HG02970 (cell line): ENCODE results near the gene GNB1L.

ENCODE experiments used
- ATAC-seq: cut with Tn5 transposase; IDR thresholded peaks from one replicate; pipeline ENCODE4 v1.9.1; 2021; ENCODE audit warnings: mild to moderate bottlenecking, moderate library complexity, moderate number of reproducible peaks; ENCODE audit not compliant: unreplicated experiment, low FRiP score

The GNB1L gene

GRCh38 chr22:19826619-19826950 lies 28.1 kb downstream of the GNB1L start:
- no peak for ATAC-seq

DNA sequence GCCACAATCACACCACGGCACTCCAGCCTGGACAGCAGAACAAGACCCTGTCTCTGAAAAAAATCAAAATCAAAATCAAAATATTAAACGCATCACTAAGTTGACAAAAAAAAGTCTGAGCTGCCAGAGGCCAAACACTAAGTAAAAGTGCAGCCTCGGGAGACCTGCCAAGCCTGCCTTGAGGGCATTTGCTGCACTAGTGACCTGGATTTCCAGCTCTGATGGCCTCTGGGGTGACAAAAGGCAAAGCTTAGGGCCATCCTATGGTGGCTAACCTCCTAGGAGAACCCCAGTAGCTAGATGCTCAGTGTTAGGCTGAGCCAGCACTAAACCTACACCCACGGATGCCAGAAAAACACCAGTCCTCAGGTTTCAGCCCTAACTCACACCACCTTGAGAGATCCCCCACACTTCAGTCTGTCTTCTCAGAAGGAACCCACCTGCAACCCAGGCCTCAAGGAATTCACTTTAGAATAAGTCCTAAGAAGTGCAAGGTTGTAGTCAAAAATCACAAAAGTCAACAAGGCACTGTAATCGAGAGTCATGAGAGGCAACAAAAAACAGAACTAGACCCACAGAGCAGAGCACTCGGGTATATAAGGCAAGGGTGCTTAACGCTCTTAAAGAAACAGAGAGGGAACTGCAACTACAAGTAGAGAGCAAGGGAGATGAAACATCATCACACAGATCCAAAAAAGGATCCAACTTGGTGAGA lies 28.6 kb downstream of the GNB1L start:
- no peak for ATAC-seq

DNA sequence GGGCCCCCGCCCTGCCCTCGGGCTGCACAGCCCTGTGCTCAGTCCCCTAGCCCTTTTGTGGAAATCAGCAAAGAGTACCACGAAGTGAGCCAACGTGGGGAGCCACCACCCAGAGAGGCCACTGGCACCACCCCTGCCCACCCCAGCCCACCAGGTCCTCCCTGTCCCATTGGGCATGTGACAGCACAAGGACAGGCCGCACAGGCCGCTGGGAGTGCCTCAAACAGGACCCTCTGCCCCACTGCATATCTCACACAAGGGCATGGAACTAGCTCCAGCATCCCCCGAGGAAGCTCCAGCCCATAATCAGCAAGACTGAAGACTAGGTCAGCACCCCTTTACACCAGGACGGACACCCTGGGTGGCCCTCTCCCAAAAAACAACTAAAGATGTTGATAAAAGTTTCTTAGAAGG lies 29.7 kb downstream of the GNB1L start:
- ATAC-seq = no peak

DNA sequence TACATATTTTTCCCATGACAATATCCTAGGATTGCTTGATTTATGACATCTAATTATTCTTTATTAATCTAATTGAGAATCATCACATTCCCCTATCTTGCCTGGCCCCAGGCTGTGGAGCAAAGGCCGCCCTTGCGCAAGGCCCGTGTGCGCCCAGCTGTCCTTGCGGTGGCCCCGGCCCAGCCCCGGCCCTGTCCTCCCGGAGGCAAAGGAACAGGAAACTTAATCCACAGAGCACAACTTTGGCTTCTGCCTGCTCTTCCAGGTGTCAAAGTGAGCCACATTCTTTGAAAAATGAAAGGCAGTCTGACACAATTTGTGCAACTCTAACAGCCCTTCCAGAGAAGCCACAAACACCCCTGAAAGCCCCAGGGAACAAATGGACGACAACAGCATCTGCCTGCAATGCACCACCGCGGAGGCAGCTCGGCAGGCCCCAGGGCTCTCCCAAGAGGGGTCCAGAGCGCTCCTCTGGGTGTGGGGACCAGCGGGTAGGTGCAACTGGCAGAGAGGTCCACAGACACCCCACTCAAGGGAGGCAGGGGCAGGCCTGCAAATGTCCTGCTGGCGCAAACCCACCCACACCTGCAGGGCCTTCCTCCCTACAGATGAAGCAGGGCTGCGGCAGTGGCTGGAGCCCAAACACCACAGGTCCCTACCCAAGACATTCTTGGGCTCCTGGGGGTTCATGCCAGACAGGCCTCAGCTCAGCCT lies 30.3 kb downstream of the GNB1L start:
- no peak for ATAC-seq

DNA sequence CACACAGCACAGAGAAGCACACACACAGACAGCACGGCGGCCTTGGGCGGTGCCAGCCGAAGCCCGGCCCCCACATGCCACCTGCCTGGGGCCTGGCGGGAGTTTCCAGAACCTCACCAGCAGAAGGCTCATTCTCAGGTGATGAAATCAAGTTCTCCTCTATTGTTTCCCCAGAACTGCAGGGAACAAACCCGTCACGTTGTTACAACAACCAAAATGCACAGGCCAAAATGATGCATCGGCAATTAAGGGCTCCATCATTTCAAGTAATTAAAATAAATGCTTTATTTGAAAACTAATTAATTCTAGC lies 30.8 kb downstream of the GNB1L start:
- no peak for ATAC-seq

DNA sequence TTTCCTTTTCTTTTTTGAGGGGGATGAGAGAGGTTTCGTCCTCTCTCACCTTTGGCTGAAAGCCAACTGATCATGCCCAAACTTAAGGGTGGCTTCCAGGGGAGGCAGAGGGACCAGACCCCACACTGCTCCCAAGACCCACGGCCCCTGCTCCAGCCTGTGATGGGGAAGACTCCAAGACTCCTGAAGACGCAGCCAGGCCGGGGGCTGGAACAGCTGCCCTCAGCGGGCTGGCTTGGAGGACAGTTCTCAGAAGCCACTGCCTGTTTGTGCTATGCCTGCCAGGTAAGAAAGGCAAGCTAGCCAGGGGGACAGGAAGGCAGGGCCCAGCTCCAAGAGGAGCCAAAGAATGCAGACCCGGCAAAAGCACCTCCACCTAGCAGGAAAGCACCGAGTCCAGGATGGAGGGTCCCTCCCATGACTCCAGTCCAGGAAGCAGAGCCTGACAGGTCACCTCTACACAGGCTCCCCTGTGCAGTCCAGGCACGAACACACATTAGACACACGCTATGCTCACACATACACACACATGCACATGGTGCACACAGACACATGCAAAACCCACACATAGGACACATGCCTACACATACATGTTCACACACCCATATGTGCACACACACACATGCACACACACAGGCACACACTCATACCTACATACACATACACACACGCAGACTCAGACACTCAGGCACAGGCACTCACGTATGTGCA lies 31.3 kb downstream of the GNB1L start:
- no peak for ATAC-seq

- ATAC-seq = no peak
Measured at GRCh38 chr22:19822301-19823117, 32.2 kb downstream of the GNB1L start.

DNA sequence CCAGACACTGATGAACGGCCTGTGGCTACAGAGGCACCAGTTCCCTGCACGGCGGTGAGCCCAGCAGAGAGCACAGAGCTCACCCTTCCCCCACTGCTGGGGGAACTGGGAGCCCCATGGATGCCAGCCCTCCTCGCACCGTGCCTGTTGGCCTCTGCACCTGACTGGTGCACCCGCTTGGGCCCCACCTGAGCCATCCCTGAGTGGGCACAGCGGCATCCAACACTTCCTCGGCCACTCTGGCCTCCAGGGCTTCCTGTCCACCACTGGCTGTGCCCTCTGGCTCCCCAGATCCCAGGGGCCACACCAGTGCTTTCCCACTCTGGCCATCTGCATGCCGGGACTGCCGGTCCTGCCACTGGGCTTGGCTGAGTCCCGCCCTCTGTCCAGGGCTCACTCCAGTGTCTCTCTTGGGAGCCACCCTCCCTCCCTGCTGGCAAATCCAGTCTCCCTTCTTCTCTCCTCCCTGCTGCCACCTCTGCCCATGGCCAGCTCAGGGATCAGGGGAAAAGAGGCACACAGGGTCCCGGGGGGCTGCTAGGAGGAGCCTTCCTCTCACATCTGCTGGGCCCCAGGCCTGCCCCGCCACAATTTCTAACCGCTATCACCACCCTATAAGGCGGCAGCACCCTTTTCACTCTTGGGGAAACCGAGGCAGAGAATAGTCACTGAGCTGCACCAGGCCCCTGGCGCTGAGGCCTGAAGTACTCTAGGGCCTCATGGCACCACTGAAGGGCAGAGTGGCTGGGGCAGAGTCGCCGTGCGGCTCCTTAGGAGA lies 33.0 kb downstream of the GNB1L start:
- no peak for ATAC-seq

DNA sequence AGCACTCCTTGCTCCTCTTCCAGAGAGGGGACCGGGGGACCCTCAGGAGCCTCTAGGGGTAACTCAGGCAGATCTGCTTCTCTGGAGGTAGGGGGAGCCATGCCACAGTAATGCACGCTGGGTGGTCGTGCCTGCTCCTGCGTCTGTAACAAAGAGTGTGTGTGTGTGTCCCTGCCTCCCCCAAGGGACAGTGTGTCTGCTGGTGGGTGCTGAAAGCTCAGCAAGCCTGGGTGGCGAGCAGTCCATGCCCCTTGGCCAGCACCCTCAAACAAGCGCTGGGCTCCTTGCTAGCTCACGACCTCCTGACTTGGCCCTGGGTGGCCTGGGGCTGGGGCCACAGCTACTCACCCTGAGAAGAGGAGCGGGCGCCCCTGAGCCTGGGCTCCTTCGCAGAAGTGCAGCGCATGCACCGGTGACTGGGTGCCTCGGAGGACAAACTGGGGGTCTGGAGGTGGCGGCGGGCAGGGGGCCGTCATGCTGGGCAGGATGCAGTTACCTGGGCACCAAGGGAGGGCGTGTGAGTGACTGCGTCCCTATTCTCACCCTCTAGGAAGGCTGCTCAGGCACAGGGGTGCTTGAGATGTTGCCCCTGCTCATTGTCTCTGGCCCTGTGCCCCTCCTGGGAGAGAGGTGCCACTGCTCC lies 33.7 kb downstream of the GNB1L start:
- ATAC-seq = no peak

- ATAC-seq = no peak
Measured at GRCh38 chr22:19819911-19820879, 34.5 kb downstream of the GNB1L start.

- no peak for ATAC-seq
Measured at GRCh38 chr22:19819208-19819910, 35.3 kb downstream of the GNB1L start.

- no peak for ATAC-seq
Measured at GRCh38 chr22:19818324-19819207, 36.1 kb downstream of the GNB1L start.

DNA sequence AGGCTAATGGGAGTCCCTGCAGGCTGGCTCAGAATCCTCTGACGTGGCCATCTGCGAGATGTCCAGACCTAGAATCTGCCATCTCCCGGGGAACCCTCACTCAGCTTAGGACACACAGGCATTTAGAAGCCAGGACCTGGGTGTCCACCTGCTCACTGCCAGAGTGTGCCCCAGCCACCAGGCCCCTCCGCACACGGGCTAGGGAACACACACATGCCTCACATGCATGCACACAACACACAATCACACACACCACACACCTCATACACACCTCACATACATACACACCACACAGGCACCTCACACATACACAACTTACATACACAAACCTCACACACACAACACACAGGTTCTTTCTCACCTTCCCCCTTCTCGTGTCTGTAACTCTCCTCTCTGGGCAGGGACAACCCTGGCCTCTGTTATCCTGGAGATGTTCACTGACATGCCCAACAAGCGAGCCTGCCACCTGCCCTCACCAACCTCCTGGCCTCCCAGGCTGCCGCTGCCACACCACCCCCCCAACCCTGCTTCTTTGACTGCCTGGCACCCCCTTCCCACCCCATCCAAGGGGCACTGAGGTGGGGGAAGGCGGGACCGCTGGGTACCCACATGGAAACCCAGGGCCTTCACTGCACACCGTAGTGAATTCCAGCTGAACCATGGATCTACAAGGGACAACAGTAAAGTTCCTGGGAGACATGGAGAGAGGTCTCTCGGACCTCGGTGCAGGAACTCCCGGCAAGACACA lies 38.1 kb downstream of the GNB1L start:
- no peak for ATAC-seq

DNA sequence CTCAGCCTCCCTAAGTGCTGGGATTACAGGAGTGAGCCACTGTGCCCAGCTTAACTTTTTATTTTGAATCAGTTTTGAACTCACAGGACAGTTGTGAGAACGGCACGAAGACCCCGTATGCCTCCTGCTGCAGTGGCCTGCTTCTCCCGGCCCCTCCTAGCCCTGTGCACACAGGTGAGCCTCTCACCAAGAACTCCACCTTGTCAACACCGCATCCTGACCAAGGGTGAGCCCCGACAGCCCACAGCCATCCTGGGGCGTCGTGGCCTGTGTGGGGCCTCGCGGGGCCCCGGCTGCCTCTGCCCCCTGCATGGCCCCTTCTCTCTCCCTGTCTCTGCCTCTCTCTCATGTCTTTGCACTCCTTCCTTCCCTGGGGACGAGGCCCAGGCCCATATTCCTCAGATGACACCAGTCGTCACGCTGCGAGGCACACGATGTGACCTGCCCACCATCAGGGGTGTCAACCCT lies 38.8 kb downstream of the GNB1L start:
- no peak for ATAC-seq

- no peak for ATAC-seq
Measured at GRCh38 chr22:19815093-19815822, 39.4 kb downstream of the GNB1L start.

GRCh38 chr22:19814428-19814827 lies 40.2 kb downstream of the GNB1L start:
- no peak for ATAC-seq
